Activated CD4-positive, alpha-beta T cell treated with anti-CD3 and anti-CD28 coated beads for 36 hours (primary cell): Measurements from ENCODE around the gene CTNNA2. TPM values are rescaled to one million over a fixed set of nuclear protein-coding genes. Genes with fewer than 3 reads are reported as not detected.

Experiments used
- ATAC-seq: fragments of 200-7000 bp; cut with Tn5 transposase; one replicate; pipeline ENCODE4 v1.10.0; 2021; ENCODE audit warnings: mild to moderate bottlenecking, moderate library complexity
- CTCF ChIA-PET: fragments of 350-600 bp; sonication (Branson Sonifier 250); formaldehyde crosslinking; loops from one replicate; lab custom pipeline; 2021; ENCODE audit warnings: antibody characterized with exemption; lab: Charles Lee
- POLR2A ChIA-PET: fragments of 350-600 bp; sonication (Branson Sonifier 250); formaldehyde crosslinking; loops from one replicate; lab custom pipeline; 2021; ENCODE audit warnings: antibody characterized with exemption, inconsistent platforms; lab: Charles Lee
- DNase-seq: peaks from one replicate; pipeline ENCODE4 v3.0.0-alpha.2; 2020
- H3K27ac Mint-ChIP-seq: one replicate; pipeline ENCODE4 v1.8.0; 2021; ENCODE audit warnings: mixed read lengths
- H3K27me3 Mint-ChIP-seq: one replicate; pipeline ENCODE4 v1.8.0; 2021; ENCODE audit warnings: mixed read lengths
- H3K36me3 Mint-ChIP-seq: one replicate; pipeline ENCODE4 v1.8.0; 2021; ENCODE audit warnings: low read depth, mixed read lengths
- H3K4me1 Mint-ChIP-seq: one replicate; pipeline ENCODE4 v1.8.0; 2021; ENCODE audit warnings: mixed read lengths
- H3K4me3 Mint-ChIP-seq: one replicate; pipeline ENCODE4 v1.8.0; 2021; ENCODE audit warnings: mild to moderate bottlenecking, moderate library complexity, mixed read lengths
- H3K9me3 Mint-ChIP-seq: one replicate; pipeline ENCODE4 v1.8.0; 2021; ENCODE audit warnings: low read depth, mixed read lengths
- intact Hi-C, 2 experiments: fragments of 100-400 bp; cut with DNase I in 1 of 2; cut with micrococcal nuclease in 1 of 2; formaldehyde crosslinking; loops; one replicate each; pipeline versions ENCODE4 v1.14.2 to v1.15.1; 2022 to 2024; cut with DNase I, micrococcal nuclease
- total RNA-seq, 2 experiments: library from RNA; stranded (reverse); gene quantifications; one replicate each; pipeline ENCODE4 v1.2.3, GENCODE V29; 2021

The CTNNA2 gene
- total RNA-seq, 2 experiments from 2014 or later, result not detected

DNA sequence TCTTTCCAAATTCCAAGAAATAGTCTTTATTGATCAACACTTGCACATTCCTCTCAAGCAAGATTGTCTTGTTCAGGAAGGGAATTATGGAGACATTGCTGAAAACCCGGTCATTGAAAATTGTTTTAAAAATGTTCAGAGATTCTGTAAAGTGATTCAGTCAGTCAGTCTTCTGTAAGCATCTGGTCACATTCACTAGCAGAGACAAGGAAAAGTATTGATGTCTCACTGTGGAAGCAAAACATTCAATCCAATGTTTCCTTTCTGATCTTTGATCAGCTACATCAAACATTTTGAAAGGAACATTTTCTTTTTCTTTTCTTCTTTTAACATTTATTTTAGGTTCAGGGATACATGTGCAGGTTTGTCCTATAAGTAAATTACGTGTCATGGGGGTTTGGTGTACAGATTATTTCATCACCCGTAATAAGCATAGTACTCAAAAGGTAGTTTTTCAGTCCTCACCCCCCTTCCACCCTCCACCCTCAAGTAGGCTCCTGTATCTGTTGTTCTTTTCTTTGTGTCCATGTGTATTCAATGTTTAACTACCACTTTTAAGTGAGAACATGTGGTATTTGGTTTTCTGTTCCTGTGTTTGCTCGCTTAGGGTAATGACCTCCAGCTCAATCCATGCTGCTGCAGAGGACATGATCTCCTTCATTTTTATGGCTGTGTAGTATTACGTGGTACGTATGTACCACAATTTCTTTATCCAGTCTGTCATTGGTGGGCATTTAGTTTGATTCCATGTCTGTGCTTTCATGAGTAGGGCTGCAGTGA, 61.2 kb downstream of the CTNNA2 start:
- Mint-ChIP-seq H3K27ac (no peak overlapping the region), H3K27me3 (no peaks in the 10 kb centered on the region), H3K36me3 (no peaks in the 10 kb centered on the region), H3K4me1 (no peaks in the 10 kb centered on the region), H3K4me3 (no peak overlapping the region), H3K9me3 (peaks cover 4% of the 10 kb centered on the region)
- intact Hi-C loops, result no loop called here
- no peak for ATAC-seq
- DNase-seq, result no peak
- POLR2A ChIA-PET, result no interaction called here
- CTCF ChIA-PET, result no interaction called here

DNA sequence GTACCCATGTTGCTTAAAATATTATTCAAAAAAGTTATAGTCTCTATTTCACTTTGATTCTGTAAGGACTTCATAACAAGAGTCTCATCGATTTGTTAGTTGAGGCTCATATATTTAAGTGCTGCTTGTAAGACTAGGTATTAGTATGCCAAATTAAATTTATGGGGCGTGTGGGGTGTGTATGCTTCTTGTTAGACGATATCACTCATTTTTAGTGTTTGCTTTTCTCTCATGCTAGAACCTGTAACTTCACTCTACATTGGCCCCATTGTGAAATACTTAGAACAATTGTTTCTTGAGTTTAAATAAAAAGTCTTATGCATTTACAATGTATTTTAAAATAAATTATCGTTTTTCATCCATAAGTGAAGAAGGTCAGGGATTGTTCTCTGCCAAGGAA, 63.6 kb downstream of the CTNNA2 start:
- no peaks in the 10 kb centered on the region for H3K27me3 Mint-ChIP-seq
- no peaks in the 10 kb centered on the region for H3K4me1 Mint-ChIP-seq
- H3K27ac Mint-ChIP-seq, result no peak overlapping the region
- DNase-seq (no peak), ATAC-seq (no peak)
- ChIA-PET CTCF (interaction anchor here (0.7 kb wide), 1 partner anchor 284 kb away, joined by 3 read pairs; no protein-coding TSS in a partner anchor), POLR2A (no interaction called here)
- H3K9me3 Mint-ChIP-seq, result peaks cover 7% of the 10 kb centered on the region
- no peak overlapping the region for H3K4me3 Mint-ChIP-seq
- H3K36me3 Mint-ChIP-seq, result no peaks in the 10 kb centered on the region
- intact Hi-C loops, result no loop called here

DNA sequence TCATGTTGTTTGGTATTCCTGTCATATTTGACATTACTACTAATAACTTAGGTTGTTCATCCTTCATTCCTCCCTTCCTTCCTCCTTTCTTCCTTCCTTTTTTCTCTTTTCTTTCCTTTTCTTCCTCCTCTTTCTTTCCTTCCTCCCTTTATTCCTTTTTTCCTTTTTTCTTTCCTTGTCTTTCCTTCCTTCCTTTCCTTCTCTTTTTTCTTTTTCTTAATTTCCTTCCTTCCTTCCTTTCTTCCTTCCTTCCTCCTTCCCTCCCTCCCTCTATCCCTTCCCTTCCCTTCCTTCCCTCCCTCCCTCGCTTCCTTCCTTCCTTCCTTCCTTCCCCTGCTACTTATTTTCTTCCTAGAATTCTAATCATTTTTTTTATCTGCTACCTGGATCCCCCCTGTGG, 66.1 kb downstream of the CTNNA2 start:
- DNase-seq (no peak), ATAC-seq (no peak)
- no peak overlapping the region for H3K4me3 Mint-ChIP-seq
- H3K27me3 Mint-ChIP-seq, result no peaks in the 10 kb centered on the region
- POLR2A ChIA-PET, result no interaction called here
- H3K27ac Mint-ChIP-seq, result no peak overlapping the region
- H3K4me1 Mint-ChIP-seq, result no peaks in the 10 kb centered on the region
- intact Hi-C loops, result no loop called here
- H3K9me3 Mint-ChIP-seq, result peaks cover 7% of the 10 kb centered on the region
- no peaks in the 10 kb centered on the region for H3K36me3 Mint-ChIP-seq
- CTCF ChIA-PET, result no interaction called here

DNA sequence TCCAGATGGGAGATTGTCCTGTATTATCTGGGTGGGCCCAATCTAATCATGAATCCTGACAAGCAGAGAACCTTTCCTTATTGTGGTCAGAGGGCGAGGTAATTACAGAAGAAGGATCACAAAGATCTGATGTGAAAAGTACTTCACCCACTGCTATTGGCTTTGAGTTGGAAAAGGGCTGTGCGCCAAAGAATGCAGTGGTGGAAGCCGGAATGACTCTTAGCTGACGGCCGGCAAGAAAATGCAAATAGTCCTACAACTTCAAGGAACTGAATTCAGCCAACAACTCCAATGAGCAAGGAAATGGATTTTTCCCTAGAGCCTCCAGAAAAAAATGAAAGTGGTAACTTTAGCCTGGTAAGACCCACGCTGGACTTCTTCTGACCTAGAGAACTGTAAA, 67.3 kb downstream of the CTNNA2 start:
- Mint-ChIP-seq H3K36me3 (no peaks in the 10 kb centered on the region), H3K4me3 (no peak overlapping the region), H3K4me1 (no peaks in the 10 kb centered on the region), H3K27me3 (no peaks in the 10 kb centered on the region), H3K9me3 (peaks cover 7% of the 10 kb centered on the region), H3K27ac (no peak overlapping the region)
- ChIA-PET POLR2A (no interaction called here), CTCF (no interaction called here)
- DNase-seq (no peak), ATAC-seq (no peak)
- intact Hi-C loops, result no loop called here

DNA sequence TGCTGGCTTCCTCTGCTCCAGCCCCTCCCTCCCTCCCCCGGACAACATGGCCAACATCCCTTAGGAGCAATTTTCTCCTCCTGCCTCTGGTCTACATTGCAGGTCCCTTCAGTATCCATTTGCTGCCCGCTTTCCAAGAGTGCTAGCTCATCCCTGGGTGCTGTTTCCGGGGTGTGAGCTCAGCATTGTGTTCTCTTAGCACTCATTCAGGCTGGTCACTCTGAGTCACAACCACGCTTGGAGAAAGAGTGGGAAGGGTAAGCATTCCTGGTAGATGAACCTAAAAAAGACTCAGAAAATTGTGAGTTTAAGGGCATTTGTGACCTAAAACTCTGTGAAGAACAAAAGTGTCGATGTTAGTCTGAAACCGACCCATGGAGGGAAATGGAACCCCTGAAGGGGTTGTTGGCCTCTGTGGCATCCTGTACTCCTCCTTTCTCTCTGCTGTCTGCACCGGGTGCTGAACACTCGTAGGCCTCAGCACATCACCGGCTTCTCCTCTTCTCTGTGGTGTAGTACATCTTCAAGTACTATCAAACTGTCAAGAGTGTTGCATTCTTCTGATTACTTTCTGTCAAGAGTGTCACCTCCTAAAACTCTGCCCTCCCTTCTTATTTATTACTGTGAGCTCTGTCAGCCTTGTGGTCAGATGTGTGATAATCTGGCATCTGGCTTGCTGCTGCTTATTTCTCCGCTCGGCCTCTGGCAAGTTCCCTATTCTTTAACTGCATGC, 73.0 kb downstream of the CTNNA2 start:
- ChIA-PET CTCF (no interaction called here), POLR2A (no interaction called here)
- Mint-ChIP-seq H3K36me3 (no peaks in the 10 kb centered on the region), H3K27me3 (no peaks in the 10 kb centered on the region), H3K9me3 (peaks cover 9% of the 10 kb centered on the region), H3K4me1 (no peaks in the 10 kb centered on the region), H3K27ac (no peak overlapping the region), H3K4me3 (no peak overlapping the region)
- DNase-seq (no peak), ATAC-seq (no peak)
- intact Hi-C loops, result no loop called here

DNA sequence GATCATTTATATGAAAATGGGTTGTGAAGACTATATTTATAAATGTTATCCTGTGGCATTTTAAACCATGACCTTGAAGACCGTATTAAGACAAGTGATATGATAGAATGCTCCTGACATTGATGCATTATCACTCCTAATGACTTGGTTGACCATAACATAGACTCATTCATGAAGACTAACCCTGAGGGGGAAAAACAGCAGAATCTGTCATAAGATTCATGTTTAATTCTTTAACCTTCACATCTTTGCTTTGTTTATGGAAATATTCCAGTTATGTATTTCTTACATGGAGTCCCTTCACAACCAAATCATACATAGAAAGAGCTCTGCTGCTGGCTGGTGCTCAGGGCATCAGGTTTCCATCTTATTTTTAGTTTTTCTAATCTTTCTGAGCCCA, 78.4 kb downstream of the CTNNA2 start:
- ATAC-seq (no peak), DNase-seq (no peak)
- intact Hi-C loops, result no loop called here
- peaks cover 5% of the 10 kb centered on the region for H3K9me3 Mint-ChIP-seq
- H3K4me3 Mint-ChIP-seq, result no peak overlapping the region
- H3K27ac Mint-ChIP-seq, result no peak overlapping the region
- ChIA-PET CTCF (no interaction called here), POLR2A (no interaction called here)
- H3K4me1 Mint-ChIP-seq, result no peaks in the 10 kb centered on the region
- H3K36me3 Mint-ChIP-seq, result no peaks in the 10 kb centered on the region
- H3K27me3 Mint-ChIP-seq, result no peaks in the 10 kb centered on the region

DNA sequence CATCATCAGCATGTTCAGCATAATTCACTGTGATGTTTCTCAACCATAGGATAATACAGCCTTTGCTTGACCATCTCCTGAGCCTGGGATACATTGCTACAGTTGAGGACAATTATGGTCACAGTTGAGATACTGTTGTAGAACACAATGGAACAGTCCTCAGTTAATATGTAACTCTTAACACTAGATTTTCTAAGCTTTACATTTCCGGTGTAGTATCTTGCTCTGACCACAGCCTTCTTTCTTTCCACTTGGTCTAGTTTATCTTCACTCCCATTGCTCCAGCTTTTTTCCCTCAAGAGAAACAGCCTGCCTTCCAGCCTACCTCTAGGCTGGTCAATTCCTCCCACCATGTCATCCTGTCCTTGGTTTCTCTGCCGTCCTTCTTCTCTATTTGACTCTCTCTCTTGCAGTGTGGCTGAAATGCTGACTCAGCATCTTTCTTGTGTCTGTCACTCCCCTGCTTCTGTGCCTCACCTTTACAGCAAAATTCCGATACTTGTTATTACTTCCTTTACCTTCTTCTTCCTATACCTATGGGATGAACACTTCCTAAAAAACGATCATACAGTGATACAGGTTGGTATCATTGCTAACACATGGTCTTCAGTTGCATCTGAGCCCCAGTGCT, 80.5 kb downstream of the CTNNA2 start:
- Mint-ChIP-seq H3K27me3 (no peaks in the 10 kb centered on the region), H3K27ac (no peak overlapping the region), H3K9me3 (peaks cover 4% of the 10 kb centered on the region), H3K4me3 (no peak overlapping the region), H3K36me3 (no peaks in the 10 kb centered on the region), H3K4me1 (no peaks in the 10 kb centered on the region)
- ChIA-PET POLR2A (no interaction called here), CTCF (no interaction called here)
- DNase-seq (no peak), ATAC-seq (no peak)
- intact Hi-C loops, result no loop called here

DNA sequence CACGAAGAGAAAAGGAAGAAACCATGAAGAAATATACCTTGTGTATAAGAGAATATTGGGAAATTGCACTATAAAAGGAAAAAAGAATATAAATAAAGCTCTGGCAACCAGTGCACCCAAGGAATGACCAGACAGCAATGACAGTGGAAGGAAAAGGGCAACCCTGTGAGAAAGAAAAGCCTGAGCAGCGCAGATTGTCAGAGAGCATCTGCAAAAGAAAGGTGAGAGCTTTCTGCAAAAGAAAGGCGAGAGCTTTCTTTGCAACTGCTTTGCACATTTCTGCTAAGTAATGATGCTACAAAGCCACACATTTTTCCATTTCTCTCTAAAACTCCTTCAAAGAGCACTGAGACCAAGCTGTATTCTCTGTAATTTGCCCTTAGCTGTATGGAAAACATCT, 83.6 kb downstream of the CTNNA2 start:
- Mint-ChIP-seq H3K27me3 (no peaks in the 10 kb centered on the region), H3K4me1 (no peaks in the 10 kb centered on the region), H3K4me3 (no peak overlapping the region), H3K27ac (no peak overlapping the region), H3K36me3 (no peaks in the 10 kb centered on the region), H3K9me3 (peaks cover 6% of the 10 kb centered on the region)
- intact Hi-C loops, result no loop called here
- ATAC-seq (no peak), DNase-seq (no peak)
- ChIA-PET POLR2A (no interaction called here), CTCF (no interaction called here)

DNA sequence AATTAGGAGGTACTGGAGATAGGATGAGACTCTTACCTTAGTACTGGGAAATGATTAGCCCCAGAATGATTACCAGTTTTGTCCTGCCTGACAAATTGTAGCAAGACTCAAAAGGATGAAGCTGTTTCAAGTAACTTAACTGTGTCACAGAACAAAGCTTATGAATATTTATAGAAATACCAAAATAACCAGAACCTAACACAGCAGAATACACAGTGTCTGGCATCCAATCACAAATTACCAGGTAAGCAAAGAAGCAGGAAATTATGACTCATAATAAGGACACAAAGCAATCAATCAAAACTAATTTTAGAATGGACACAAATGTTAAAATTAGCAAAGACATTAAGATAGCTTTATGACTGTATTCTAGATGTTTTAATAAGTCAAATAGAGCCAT, 91.9 kb downstream of the CTNNA2 start:
- intact Hi-C loops, result no loop called here
- Mint-ChIP-seq H3K27me3 (no peaks in the 10 kb centered on the region), H3K27ac (no peak overlapping the region), H3K9me3 (peaks cover 6% of the 10 kb centered on the region), H3K4me3 (no peak overlapping the region), H3K4me1 (no peaks in the 10 kb centered on the region), H3K36me3 (no peaks in the 10 kb centered on the region)
- ATAC-seq (no peak), DNase-seq (no peak)
- ChIA-PET CTCF (no interaction called here), POLR2A (no interaction called here)

DNA sequence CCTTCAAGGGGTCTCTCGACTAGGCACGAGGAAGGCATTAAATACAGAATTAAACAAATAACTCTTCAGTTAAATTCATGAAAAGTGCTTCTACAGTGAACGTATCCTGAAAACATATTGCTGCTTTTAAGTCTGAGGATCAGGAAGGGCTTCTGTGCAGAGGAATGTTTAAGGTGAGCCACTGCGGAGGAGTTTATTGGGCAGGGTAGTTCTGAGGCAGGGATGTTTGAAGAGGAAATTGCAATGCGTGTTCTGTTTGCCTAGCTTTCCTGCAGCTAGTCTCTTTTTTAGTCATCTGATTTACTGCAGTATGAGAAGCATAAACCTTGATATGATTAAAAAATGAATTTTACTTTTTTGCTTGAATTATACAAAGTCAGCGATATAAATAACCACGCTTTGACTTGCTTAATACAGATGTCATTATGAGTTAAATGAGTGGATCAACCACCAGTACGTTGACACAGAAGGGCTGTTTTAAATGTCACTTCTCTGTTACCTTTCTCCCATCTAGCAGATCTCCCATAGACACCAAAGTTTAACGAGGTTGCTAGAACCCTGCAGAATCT, 98.7 kb downstream of the CTNNA2 start:
- intact Hi-C loops, result no loop called here
- no peak overlapping the region for H3K27ac Mint-ChIP-seq
- no peaks in the 10 kb centered on the region for H3K9me3 Mint-ChIP-seq
- ChIA-PET POLR2A (no interaction called here), CTCF (no interaction called here)
- no peaks in the 10 kb centered on the region for H3K27me3 Mint-ChIP-seq
- no peaks in the 10 kb centered on the region for H3K36me3 Mint-ChIP-seq
- DNase-seq (no peak), ATAC-seq (no peak)
- H3K4me3 Mint-ChIP-seq, result no peak overlapping the region
- no peaks in the 10 kb centered on the region for H3K4me1 Mint-ChIP-seq

DNA sequence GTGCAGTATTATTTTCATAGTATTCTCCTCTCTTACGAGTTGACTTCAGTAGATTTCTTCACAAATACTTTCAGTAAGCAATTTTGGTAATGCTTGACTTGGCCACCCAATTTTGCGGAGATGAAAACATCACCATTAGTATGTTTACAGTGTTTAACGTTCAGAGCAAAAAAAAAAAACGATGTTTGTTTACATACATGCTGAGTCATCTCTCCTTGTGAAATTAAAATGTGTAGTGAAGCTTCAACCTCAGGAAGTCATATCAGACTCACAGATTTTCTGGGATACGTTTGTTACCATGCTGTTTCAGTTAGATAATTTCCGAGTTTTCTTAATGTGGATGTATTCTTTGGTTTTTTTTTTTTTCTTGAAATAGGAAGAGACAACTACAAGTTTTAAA, 100.1 kb downstream of the CTNNA2 start:
- DNase-seq, result no peak
- Mint-ChIP-seq H3K27ac (no peak overlapping the region), H3K36me3 (no peaks in the 10 kb centered on the region), H3K4me1 (no peaks in the 10 kb centered on the region), H3K27me3 (no peaks in the 10 kb centered on the region), H3K9me3 (peaks cover 3% of the 10 kb centered on the region), H3K4me3 (no peak overlapping the region)
- ChIA-PET POLR2A (no interaction called here), CTCF (no interaction called here)
- no peak for ATAC-seq
- intact Hi-C loops, result no loop called here

DNA sequence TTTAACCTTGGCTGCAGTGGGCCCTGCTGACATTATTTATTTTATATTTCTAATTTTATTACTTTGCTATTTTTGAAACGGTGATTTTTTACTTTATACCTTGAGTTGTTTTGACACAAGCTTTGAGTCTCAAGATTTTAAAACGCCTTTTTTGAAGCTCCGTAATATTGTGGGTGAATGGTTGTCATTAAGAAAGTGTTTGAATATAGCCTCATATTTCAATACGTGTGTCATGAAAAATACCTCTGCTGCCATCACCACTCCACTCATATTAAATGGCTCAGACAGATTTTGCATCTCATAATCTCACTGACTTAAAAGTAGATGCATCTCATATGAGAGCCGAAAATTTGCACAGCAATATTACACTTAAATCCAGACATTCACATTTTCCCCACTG, 106.6 kb downstream of the CTNNA2 start:
- CTCF ChIA-PET, result no interaction called here
- no peak overlapping the region for H3K4me3 Mint-ChIP-seq

More for the DNA sequence above, 106.6 kb downstream of the CTNNA2 start:
- no peak for DNase-seq
- H3K27me3 Mint-ChIP-seq, result no peaks in the 10 kb centered on the region
- ATAC-seq, result no peak
- H3K36me3 Mint-ChIP-seq, result no peaks in the 10 kb centered on the region
- intact Hi-C loops, result no loop called here
- no peak overlapping the region for H3K27ac Mint-ChIP-seq
- no peaks in the 10 kb centered on the region for H3K4me1 Mint-ChIP-seq
- POLR2A ChIA-PET, result no interaction called here
- peaks cover 8% of the 10 kb centered on the region for H3K9me3 Mint-ChIP-seq
